ENCODE data around the gene NPY1R.

GRCh38 chr4:163343604-163344146 lies 11.3 kb upstream of the NPY1R start, which contains the start of gene NPY5R:
- no peak for TF ChIP-seq CTCF (IDR thresholded peaks at IDR 0.05)
- no peak for TF ChIP-seq POLR2A (IDR thresholded peaks at IDR 0.05)

All from Peyer's patch (tissue), 4 donors.